H9 (cell line): Measurements from ENCODE around the gene UBN1. TPM values are rescaled to one million over a fixed set of nuclear protein-coding genes. Genes with fewer than 3 reads are reported as not detected.

Experiments used
- DNase-seq: peaks from one replicate; pipeline ENCODE4 v3.0.0-alpha.2; 2017
- H2AFZ ChIP-seq: one replicate; pipeline ENCODE4 v1.6.1; 2013; ENCODE audit warnings: mild to moderate bottlenecking, low read length, control low read depth, moderate library complexity
- H2AK5ac ChIP-seq: 2 replicates; pipeline ENCODE4 v1.6.1; 2013; ENCODE audit warnings: low read length, control low read depth, mixed read lengths; ENCODE audit not compliant: insufficient read length
- H2BK120ac ChIP-seq: one replicate; pipeline ENCODE4 v1.6.1; 2013; ENCODE audit warnings: low read depth, mild to moderate bottlenecking, low read length, control low read depth, inconsistent platforms; ENCODE audit not compliant: poor library complexity, severe bottlenecking
- H2BK12ac ChIP-seq: 2 replicates; pipeline ENCODE4 v1.6.1; 2013; ENCODE audit warnings: low read length, control low read depth, mixed read lengths, low read depth; ENCODE audit not compliant: insufficient read length
- H2BK15ac ChIP-seq: 2 replicates; pipeline ENCODE4 v1.6.1; 2013; ENCODE audit warnings: low read depth, low read length, control low read depth
- H2BK20ac ChIP-seq: one replicate; pipeline ENCODE4 v1.6.1; 2013; ENCODE audit warnings: low read depth, mild to moderate bottlenecking, low read length, control low read depth, inconsistent platforms; ENCODE audit not compliant: poor library complexity, severe bottlenecking
- H2BK5ac ChIP-seq: 2 replicates; pipeline ENCODE4 v1.6.1; 2013; ENCODE audit warnings: low read length, control low read depth, mixed read lengths; ENCODE audit not compliant: insufficient read length
- H3K14ac ChIP-seq: 2 replicates; pipeline ENCODE4 v1.6.1; 2013; ENCODE audit warnings: low read length, control low read depth; ENCODE audit not compliant: insufficient read depth
- H3K18ac ChIP-seq: 2 replicates; pipeline ENCODE4 v1.6.1; 2013; ENCODE audit warnings: low read depth, mild to moderate bottlenecking, mixed read lengths, low read length, control low read depth; ENCODE audit not compliant: insufficient read length
- H3K23ac ChIP-seq: 2 replicates; pipeline ENCODE4 v1.6.1; 2013; ENCODE audit warnings: low read length, control low read depth, mixed read lengths, low read depth; ENCODE audit not compliant: insufficient read length
- H3K23me2 ChIP-seq: 2 replicates; pipeline ENCODE4 v1.6.1; 2013; ENCODE audit warnings: low read depth, mild to moderate bottlenecking, mixed read lengths, low read length, control low read depth; ENCODE audit not compliant: insufficient read length, poor library complexity, severe bottlenecking
- H3K27ac ChIP-seq: 2 replicates; pipeline ENCODE4 v1.5.1; 2013; ENCODE audit warnings: low read length, control low read depth, mixed read lengths, low read depth; ENCODE audit not compliant: insufficient read length
- H3K27me3 ChIP-seq: 2 replicates; pipeline ENCODE4 v1.6.1; 2013; ENCODE audit warnings: low read length, control low read depth, inconsistent platforms; ENCODE audit not compliant: insufficient read depth
- H3K4ac ChIP-seq: 2 replicates; pipeline ENCODE4 v1.6.1; 2013; ENCODE audit warnings: low read depth, mild to moderate bottlenecking, control low read depth, inconsistent platforms, low read length, moderate library complexity
- H3K4me1 ChIP-seq: 2 replicates; pipeline ENCODE4 v1.6.1; 2013; ENCODE audit warnings: low read length, control low read depth, inconsistent platforms; ENCODE audit not compliant: insufficient read depth
- H3K4me2 ChIP-seq: 2 replicates; pipeline ENCODE4 v1.6.1; 2013; ENCODE audit warnings: low read length, control low read depth, mixed read lengths; ENCODE audit not compliant: insufficient read length, insufficient read depth
- H3K56ac ChIP-seq: 2 replicates; pipeline ENCODE4 v1.6.1; 2013; ENCODE audit warnings: low read depth, mild to moderate bottlenecking, mixed read lengths, low read length, control low read depth; ENCODE audit not compliant: insufficient read length
- H3K79me1 ChIP-seq: 2 replicates; pipeline ENCODE4 v1.6.1; 2013; ENCODE audit warnings: low read depth, mild to moderate bottlenecking, moderate library complexity, low read length, control low read depth, inconsistent platforms; ENCODE audit not compliant: insufficient read depth, poor library complexity, severe bottlenecking
- H3K79me2 ChIP-seq: 2 replicates; pipeline ENCODE4 v1.6.1; 2013; ENCODE audit warnings: low read length, control low read depth, inconsistent platforms; ENCODE audit not compliant: insufficient read depth
- H3K9ac ChIP-seq: 2 replicates; pipeline ENCODE4 v1.6.1; 2013; ENCODE audit warnings: low read length, control low read depth, mixed read lengths; ENCODE audit not compliant: insufficient read length; ENCODE audit errors: extremely low read depth
- H3K9me3 ChIP-seq: one replicate; pipeline ENCODE4 v1.6.1; 2013; ENCODE audit warnings: low read depth, low read length, inconsistent platforms; ENCODE audit not compliant: control insufficient read depth
- H3T11ph ChIP-seq: one replicate; pipeline ENCODE4 v1.6.1; 2013; ENCODE audit warnings: mild to moderate bottlenecking, low read length, control low read depth, inconsistent platforms
- H4K20me1 ChIP-seq: one replicate; pipeline ENCODE4 v1.6.1; 2013; ENCODE audit not compliant: control insufficient read depth, insufficient read length, insufficient read depth
- H4K5ac ChIP-seq: 2 replicates; pipeline ENCODE4 v1.6.1; 2013; ENCODE audit warnings: low read depth, mild to moderate bottlenecking, mixed read lengths, low read length, control low read depth; ENCODE audit not compliant: insufficient read length
- H4K8ac ChIP-seq: replicated peaks from 2 replicates; pipeline ENCODE4 v1.6.1; 2013; ENCODE audit warnings: low read length, control low read depth, mixed read lengths, low read depth; ENCODE audit not compliant: insufficient read length
- H4K91ac ChIP-seq: 2 replicates; pipeline ENCODE4 v1.6.1; 2013; ENCODE audit warnings: low read depth, mild to moderate bottlenecking, moderate library complexity, mixed read lengths, low read length, control low read depth; ENCODE audit not compliant: insufficient read length
- H3K27ac Mint-ChIP-seq, 3 experiments: 2 replicates in 2 of 3; 3 replicates in 1 of 3; pipeline ENCODE4 v1.8.0; 2020 to 2021; ENCODE audit warnings: mixed read lengths in 3 of 3, mild to moderate bottlenecking in 1 of 3, moderate library complexity in 1 of 3
- H3K27me3 Mint-ChIP-seq: 2 replicates; pipeline ENCODE4 v1.8.0; 2021; ENCODE audit warnings: low read depth, mild to moderate bottlenecking, moderate library complexity, mixed read lengths
- H3K36me3 Mint-ChIP-seq, 3 experiments: 2 replicates in 2 of 3; 3 replicates in 1 of 3; pipeline ENCODE4 v1.8.0; 2020 to 2021; ENCODE audit warnings: low read depth in 3 of 3, mixed read lengths in 3 of 3; ENCODE audit not compliant: insufficient read depth in 1 of 3
- H3K4me1 Mint-ChIP-seq, 2 experiments: 2 replicates each; pipeline ENCODE4 v1.8.0; 2020; ENCODE audit warnings: mixed read lengths in 2 of 2
- H3K4me3 Mint-ChIP-seq, 2 experiments: 2 replicates in 1 of 2; 3 replicates in 1 of 2; pipeline ENCODE4 v1.8.0; 2020 to 2021; ENCODE audit warnings: mild to moderate bottlenecking in 2 of 2, mixed read lengths in 2 of 2, moderate library complexity in 1 of 2
- H3K9me3 Mint-ChIP-seq, 2 experiments: 2 replicates in 1 of 2; 3 replicates in 1 of 2; pipeline ENCODE4 v1.8.0; 2020; ENCODE audit warnings: mild to moderate bottlenecking in 2 of 2, mixed read lengths in 2 of 2, moderate library complexity in 1 of 2
- CTCF ChIP-seq: fragments of 200-600 bp; sonication (generic); conservative IDR thresholded peaks from 3 replicates; pipeline ENCODE4 v1.8.0; 2021; ENCODE audit warnings: antibody characterized with exemption, mild to moderate bottlenecking
- WGBS: extraction: QIAGEN DNeasy Blood & Tissue Kit; methylation state at CpG from one replicate; pipeline ENCODE4 v1.1.7; 2013; ENCODE audit warnings: missing lambda C conversion rate, low lambda C conversion rate, mixed read lengths; ENCODE audit not compliant: insufficient read length; ENCODE audit errors: extremely low coverage; 5-methylcytosine and 5-hydroxymethylcytosine counted together
- total RNA-seq: library from RNA; stranded (reverse); gene quantifications from 2 replicates; pipeline ENCODE4 v1.2.1, GENCODE V29; 2021

Gene UBN1
- total RNA-seq, 1 experiment from 2014 or later: 55.2 TPM

GRCh38 chr16:4886151-4886550, 38.9 kb downstream of the UBN1 start:
- Histone ChIP-seq H4K20me1 (no peaks in the 10 kb centered on the region), H3T11ph (no peak overlapping the region), H3K4me2 (no peak overlapping the region), H3K27me3 (no peaks in the 10 kb centered on the region), H2BK120ac (no peak overlapping the region), H3K79me2 (no peaks in the 10 kb centered on the region), H3K14ac (no peak overlapping the region), H3K23ac (no peak overlapping the region), H4K91ac (no peak overlapping the region), H3K4me1 (no peaks in the 10 kb centered on the region), H3K27ac (no peak overlapping the region), H2BK15ac (no peak overlapping the region), H3K9me3 (no peaks in the 10 kb centered on the region), H2AK5ac (no peak overlapping the region), H3K56ac (no peak overlapping the region), H4K8ac (no peak overlapping the region), H2AFZ (no peak overlapping the region), H2BK12ac (no peak overlapping the region), H3K79me1 (no peaks in the 10 kb centered on the region), H4K5ac (no peak overlapping the region), H2BK5ac (no peak overlapping the region), H3K23me2 (no peaks in the 10 kb centered on the region), H3K9ac (no peak overlapping the region), H2BK20ac (no peak overlapping the region), H3K18ac (no peak overlapping the region), H3K4ac (no peak overlapping the region)
- TF ChIP-seq CTCF: no peak
- DNase-seq: no peak
- Mint-ChIP-seq H3K36me3 (peaks cover 37 to 92% (median 81%) of the 10 kb centered on the region in 3 experiments), H3K27me3 (no peaks in the 10 kb centered on the region), H3K9me3 (no peaks in the 10 kb centered on the region), H3K4me1 (no peaks in the 10 kb centered on the region), H3K4me3 (no peak overlapping the region), H3K27ac (0 out of 7 replicates have a peak overlapping the region, but pooled peaks of 1 of the 3 experiments have one; percentile 68)
- WGBS: no CpG with 5 or more reads among the region's 5 CpGs
